GM18868 (cell line): Measurements from ENCODE around the gene ENOSF1.

Source experiments
- ATAC-seq: cut with Tn5 transposase; IDR thresholded peaks from one replicate; pipeline ENCODE4 v1.9.1; 2021; ENCODE audit warnings: mild to moderate bottlenecking, moderate library complexity; ENCODE audit not compliant: unreplicated experiment

ENOSF1 gene

GRCh38 chr18:676069-676468 lies 36.4 kb downstream of the ENOSF1 start:
- no peak for ATAC-seq

- ATAC-seq = no peak
Measured at GRCh38 chr18:675307-675706, 37.1 kb downstream of the ENOSF1 start.

- no peak for ATAC-seq
Measured at GRCh38 chr18:673769-674168, 38.7 kb downstream of the ENOSF1 start.

- no peak for ATAC-seq
Measured at GRCh38 chr18:673317-673716, 39.1 kb downstream of the ENOSF1 start.

GRCh38 chr18:671405-671804 lies 41.0 kb downstream of the ENOSF1 start:
- no peak for ATAC-seq

- ATAC-seq = no peak
Measured at GRCh38 chr18:670522-670921, 41.9 kb downstream of the ENOSF1 start.

- no peak for ATAC-seq
Measured at GRCh38 chr18:669077-669476, 43.4 kb downstream of the ENOSF1 start.

GRCh38 chr18:668260-668659 lies 44.2 kb downstream of the ENOSF1 start:
- no peak for ATAC-seq

- ATAC-seq = no peak
Measured at GRCh38 chr18:666628-667027, 45.8 kb downstream of the ENOSF1 start.

- no peak for ATAC-seq
Measured at GRCh38 chr18:666177-666576, 46.3 kb downstream of the ENOSF1 start.

GRCh38 chr18:662197-662596 lies 50.2 kb downstream of the ENOSF1 start:
- no peak for ATAC-seq

GRCh38 chr18:659597-659996 lies 52.8 kb downstream of the ENOSF1 start:
- no peak for ATAC-seq

GRCh38 chr18:658947-659533 lies 53.4 kb downstream of the ENOSF1 start:
- no peak for ATAC-seq

- ATAC-seq = peak; percentile 53
Measured at GRCh38 chr18:658001-658946, 54.2 kb downstream of the ENOSF1 start.

- ATAC-seq = peak; percentile 56
Measured at GRCh38 chr18:657311-658000, 55.0 kb downstream of the ENOSF1 start, which contains the start of gene TYMS. Gene TYMS (plus strand): TSS chr18:657653. CDS start chr18:657743, 90 bp downstream.

GRCh38 chr18:655445-655844 lies 57.0 kb downstream of the ENOSF1 start:
- no peak for ATAC-seq

- no peak for ATAC-seq
Measured at GRCh38 chr18:654601-655000, 57.8 kb downstream of the ENOSF1 start.

GRCh38 chr18:653512-653911 lies 58.9 kb downstream of the ENOSF1 start:
- no peak for ATAC-seq

- ATAC-seq = no peak
Measured at GRCh38 chr18:652131-652530, 60.3 kb downstream of the ENOSF1 start.

GRCh38 chr18:650428-650858 lies 62.0 kb downstream of the ENOSF1 start:
- ATAC-seq = peak; percentile 97

GRCh38 chr18:649341-649740 lies 63.1 kb downstream of the ENOSF1 start:
- ATAC-seq = no peak

- ATAC-seq = no peak
Measured at GRCh38 chr18:647304-647703, 65.1 kb downstream of the ENOSF1 start.
